GM18870 (cell line): ENCODE data around the gene PGGHG.
"Not testable (repeated sequence)": the region's sequence is repeated elsewhere in the genome, so short reads cannot be mapped to it uniquely, and the experiment has no call there.

Experiments used
- ATAC-seq: cut with Tn5 transposase; IDR thresholded peaks from one replicate; pipeline ENCODE4 v1.9.1; 2021; ENCODE audit warnings: moderate library complexity; ENCODE audit not compliant: unreplicated experiment

Gene PGGHG

DNA sequence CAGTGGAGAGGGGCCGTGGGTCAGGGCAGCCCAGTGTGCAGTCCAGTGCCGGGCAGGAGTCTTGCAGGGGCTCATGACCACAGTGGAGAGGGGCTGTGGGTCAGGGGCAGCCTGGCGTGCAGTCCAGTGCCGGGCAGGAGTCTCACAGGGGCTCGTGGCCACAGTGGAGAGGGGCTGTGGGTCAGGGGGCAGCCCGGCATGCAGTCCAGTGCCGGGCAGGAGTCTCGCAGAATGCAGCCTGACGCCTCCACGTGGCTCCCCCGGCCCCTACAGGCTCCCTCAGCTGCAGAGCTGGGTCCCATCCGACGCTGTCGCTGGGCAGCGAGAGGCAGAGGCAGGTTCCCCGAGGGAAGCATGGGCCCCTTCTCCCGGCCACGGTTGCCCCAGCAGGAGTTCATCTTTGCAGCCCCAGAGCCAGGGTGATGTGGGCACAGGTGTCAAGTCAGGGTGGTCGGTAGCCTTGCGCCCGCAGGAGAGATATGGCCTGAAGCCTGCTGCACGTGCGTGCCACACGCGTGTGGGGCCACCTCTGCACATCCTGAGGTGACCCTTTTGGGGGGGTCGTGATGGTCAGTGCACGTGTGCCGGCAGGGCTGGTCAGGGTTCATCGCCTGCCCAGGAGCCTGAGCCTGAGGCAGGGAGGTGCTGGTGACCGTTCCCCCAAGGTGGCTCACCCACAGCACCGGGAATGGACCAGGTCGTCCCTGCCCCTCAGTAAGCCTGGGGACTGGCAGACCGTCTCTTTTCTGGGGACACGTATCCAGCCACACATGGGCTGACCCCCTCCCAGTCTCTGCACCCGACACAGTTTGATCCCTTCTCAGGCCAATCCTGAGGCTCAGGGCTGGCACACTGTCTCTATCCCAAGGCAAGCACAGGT is 7.5 kb downstream of the PGGHG start:
- no peak for ATAC-seq

DNA sequence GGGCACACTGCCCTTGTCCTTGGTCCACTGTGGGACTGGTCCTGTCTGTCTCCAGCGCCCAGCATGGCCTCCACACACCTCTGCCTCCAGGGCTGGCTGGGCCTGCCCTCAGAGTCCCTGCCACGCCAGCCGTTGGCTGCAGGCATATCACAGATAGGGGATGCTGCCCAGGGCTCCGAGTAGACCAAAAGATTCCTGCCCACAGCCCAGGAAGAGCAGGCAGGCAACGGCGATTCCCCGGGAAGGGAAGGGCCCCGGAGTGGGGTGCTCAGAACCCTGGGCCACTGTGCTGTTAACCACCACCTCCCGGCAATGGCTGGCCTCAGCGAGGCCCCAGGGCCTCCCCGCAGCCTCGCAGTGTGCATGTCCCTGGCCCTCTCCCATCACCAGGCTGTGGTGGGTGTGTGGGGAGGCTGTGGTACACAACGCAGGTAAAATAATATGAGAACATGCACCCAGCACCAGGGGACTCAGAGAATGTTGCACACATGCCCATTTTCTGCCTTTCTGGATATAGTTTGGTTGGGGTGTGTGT is 8.2 kb downstream of the PGGHG start:
- ATAC-seq, result no peak

DNA sequence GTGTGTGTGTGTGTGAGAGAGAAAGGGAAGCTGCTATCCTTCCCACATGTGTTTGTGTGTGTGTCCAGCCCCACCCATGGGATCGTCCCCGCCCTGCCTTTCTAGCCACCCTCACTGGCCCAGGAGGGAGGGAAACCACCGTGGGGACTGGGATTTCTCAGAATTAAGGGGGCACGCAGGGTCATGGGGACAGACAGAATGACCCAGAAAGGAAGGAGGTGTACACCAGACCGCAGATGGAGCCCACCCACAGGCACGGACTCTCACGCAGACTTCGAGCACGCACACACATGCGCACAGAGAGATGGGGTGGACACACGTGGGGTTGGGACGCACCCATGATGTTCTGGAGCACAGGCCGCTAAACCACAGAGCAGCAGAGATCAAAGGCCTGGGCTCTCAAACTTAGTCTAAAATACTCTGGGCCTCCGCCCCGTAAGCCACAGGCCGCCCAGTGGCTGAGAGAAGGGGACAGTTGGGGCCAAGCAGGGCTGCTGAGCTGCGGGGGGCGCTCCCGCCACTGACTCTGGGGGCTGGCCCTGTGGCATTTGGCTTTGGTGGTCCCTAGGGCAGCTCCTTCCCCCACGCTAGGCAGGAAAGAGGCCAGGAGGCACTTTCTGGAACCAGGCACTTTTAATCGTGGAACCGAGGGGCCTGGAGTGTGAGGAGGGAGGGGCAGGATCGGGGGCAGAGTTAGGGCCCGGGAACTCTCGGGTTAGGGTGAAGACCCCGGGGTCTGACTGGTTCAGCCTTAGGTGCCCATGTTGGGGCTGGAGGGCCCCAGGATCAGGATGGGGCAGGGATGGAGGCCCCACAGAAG is 8.9 kb downstream of the PGGHG start:
- no peak for ATAC-seq

DNA sequence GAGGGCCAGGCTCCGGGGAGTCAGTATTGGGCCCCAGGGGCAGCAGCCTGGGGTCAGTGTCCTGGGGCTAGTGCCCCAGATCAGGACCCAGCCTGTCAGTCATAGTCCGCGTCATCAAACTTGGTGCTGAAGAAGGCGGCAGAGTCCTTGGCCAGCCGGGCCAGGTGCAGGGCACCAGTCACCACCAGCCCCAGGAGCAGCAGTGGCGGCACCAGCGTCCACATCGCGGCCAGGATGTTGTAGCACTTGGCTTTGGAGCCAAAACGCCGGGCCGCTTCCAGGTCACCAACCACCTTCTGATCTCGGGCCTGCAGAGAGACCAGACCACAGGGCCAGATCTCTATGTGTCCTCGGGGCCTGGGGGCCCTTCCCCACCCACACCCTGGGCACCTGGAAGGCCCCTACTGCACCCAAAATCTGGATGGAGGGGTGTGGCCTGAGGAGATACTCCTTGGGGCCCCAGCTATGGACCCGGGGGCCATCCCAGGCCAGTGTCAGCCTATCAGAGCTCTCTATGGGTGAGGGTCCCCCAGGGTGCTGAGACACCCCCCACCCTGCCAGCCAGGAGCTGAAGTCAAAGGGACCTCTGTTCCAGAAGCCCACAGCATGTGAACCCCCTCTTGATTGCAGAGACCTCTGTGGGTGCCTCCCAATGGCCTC is 9.6 kb downstream of the PGGHG start:
- no peak for ATAC-seq

DNA sequence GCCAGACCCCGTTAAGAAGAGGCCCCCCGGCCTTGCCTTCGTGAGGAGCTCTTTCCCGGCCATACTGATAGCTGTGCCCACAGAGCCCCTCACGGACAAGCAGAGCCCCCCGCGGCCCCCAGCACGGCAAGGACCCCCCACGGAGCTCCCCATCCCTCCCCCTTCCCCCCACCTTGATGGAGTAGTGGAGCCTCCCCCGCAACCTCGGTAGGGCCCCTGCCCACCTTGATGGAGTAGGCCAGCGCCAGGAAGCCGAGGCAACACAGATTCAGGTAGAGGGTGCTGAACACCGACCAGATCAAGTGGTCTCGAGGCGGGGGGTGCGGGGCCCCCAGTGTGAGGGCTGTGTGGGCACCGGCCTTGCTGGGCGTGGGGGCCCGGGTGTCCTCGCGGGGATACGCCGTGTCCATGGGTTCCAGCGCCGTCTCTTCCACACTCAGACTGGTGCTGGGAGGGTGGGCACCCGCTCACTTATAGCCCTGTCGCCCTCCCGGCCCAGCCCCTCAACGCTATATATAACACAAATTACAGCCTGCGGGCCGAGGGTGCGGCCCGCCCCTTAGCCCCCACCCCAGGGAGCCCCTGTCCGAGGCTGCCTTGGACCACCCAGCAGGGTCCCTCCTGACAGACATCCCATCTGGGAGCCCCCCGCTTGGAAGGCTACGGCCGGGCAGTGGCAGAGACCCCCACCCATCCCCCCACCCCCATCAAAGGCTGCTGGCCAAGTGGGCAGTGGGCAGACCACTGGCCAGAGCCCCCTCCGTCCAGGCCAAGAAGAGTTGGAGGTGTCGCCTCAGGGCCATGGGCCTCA is 10.4 kb downstream of the PGGHG start, which contains the start of gene IFITM5:
Gene IFITM5 (minus strand): TSS at position 446 of the 811 bp plus-strand sequence. CDS start 36 bp downstream, at position 410.
- no peak for ATAC-seq

DNA sequence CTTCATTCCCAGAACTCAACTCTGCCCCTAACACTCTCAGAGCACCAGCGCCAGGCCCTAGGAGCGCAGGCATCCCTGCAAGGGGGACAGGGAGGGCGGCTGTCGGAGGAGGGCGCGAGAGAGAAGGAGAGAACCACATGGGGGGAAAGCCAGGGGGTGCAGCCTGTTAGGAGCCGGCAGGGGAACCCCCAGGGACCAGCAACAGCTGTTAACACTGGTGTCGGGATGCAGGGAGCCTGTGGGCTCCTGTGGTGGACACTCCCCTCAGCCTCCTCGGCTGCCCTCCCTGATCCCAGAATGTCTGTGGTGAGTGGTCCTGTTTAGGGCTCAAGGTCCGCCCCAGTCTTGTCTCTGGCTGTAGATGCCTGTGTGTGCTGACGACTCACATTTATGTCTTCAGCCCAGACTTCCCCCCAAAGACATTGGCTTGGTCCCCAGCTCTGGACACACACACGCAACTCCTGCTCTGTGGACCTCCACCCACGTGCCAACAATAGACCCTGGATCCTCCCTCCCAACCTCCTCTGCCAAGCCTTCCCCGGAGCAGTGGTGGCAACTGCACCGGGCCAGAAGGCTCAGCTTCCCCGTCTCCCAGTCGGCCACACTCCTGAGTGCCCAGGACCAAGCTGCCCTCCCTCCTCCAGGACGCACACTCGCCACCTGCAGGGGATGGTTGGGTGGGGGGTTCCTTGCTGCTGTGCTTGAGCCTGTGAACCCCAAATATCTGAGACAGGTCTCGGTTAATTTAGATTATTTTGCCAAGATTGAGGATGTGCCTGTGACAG is 11.2 kb downstream of the PGGHG start:
- no peak for ATAC-seq

DNA sequence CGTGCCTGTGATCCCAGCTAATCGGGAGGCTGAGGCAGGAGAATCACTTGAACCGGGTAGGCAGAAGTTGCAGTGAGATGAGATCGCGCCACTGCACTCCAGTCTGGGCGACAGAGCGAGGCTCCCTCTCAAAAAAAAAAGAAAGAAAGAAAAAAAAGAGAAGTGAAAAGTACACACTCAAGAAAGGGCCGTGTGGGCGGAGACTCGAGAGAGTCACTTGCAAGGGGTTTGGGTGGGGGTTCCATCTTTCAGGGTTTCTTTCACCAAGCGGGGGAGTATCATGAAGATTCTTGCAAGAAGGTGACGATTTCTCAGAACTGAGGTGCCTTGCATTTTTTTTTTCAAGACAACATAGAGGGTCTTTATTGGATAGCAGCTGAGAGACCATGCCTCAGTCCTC is 14.4 kb downstream of the PGGHG start:
- ATAC-seq, result no peak

DNA sequence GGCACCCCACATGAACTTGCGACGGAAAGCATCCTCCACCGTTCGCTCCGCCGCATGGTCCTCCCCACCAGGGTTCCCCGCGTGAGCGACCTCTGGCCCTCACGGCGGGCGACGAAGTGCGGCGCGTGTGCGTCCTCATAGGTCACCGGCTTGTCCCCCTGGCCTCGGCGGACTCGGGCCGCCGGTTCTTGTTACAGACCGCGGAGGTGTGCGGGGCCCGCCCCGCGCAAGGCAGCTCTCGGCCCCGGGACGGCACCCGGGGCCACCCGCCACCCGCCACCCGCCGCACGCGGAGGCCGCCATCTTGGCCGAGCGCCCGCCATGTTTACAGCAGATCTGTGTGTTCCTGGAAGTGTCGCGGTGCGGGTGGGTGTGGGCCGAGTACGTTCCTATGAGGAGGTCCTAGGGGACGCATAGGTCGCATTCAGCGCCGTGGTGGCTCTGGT is 15.2 kb downstream of the PGGHG start:
- no peak for ATAC-seq

DNA sequence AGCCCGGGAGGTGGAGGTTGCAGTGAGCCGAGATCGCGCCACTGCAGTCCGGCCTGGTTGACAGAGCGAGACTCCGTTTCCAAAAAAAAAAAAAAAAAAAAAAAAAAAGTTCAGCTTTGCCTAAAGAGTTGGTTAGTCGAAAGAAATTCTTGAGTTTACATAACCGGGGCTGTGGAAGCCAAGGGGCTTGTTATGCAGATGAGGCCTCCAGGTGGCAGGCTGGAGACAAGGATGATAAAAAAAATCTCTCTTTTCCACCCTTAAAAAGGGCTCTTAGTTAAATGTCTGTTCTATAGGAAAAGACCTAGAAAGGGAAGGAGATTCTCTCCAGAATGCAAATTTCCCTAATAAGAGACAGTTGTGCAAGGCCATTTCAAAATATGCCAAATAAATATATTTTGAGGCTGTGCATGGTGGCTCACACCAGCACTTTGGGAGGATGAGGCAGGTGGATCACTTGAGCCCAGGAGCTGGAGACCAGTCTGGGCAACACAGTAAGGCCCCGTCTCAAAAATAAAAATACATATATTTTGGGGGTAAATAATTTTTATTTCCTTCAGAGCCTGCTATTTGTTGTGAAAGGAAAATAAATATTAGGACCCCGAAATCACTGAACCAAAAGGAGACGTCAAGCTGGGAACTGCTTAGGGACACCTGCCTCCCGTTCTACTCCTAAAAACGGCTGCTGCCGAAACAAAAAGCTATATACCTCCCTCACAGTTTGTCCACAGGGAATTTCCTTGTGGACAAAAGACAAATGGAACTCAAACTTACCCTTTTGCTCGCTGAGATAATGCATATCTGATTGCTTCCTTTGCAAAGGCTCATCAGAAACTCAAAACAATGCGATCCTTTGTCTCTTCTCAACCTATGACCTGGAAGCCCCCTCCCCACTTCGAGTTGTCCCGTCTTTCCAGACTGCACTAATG is 16.3 kb downstream of the PGGHG start:
- no peak for ATAC-seq

DNA sequence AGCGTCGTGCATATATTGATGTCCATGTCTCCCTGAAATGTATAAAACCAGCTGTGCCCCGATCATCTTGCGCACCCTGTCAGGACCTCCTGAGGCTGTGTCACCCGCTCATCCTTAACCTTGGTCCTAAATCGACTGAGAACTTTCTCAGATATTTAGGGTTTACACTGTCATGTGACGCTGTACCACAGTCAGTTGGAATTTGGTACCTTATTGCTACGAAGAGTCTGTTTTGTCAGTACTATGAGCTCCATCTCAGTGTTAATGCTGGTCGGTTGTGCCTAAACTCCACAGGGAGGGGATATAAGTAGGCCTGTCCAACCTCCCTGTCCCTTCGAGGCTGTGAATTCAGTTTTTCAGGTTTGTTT is 16.9 kb downstream of the PGGHG start:
- no peak for ATAC-seq

DNA sequence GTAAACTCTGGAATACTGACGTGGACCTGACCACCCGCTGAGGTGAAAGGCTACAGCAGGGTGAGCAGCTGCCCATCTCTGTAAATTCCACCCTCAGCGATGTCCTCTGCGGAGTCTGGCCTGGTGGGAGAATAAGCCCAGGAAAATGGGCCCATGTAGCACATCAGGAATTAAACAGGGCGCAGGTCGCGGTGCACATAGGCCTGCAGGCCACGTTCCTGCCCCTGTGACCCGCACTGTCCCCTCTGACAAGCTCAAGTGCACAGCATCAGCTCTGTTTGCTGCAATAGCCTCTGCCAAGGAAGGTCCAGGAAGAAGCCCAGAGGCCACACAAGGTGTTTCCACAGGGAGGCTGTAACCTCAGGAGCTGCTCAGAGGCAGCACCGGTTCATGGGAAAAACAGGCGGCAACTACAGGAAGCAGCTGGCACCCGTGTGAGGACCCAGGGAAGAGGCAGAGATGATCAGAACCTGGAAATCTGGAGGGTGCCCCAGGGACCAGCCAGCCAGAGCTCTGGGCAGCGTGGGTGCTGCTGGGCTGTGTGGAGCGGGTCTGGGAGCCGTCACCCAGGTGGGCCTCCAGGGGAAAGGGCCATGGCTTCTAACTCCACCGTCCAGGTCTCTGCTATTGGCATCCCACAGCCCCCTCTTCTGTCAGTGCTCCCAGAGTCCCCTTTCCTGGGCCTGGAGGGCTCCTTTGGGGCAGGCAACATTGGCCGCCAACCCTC is 17.9 kb downstream of the PGGHG start:
- ATAC-seq, result no peak

DNA sequence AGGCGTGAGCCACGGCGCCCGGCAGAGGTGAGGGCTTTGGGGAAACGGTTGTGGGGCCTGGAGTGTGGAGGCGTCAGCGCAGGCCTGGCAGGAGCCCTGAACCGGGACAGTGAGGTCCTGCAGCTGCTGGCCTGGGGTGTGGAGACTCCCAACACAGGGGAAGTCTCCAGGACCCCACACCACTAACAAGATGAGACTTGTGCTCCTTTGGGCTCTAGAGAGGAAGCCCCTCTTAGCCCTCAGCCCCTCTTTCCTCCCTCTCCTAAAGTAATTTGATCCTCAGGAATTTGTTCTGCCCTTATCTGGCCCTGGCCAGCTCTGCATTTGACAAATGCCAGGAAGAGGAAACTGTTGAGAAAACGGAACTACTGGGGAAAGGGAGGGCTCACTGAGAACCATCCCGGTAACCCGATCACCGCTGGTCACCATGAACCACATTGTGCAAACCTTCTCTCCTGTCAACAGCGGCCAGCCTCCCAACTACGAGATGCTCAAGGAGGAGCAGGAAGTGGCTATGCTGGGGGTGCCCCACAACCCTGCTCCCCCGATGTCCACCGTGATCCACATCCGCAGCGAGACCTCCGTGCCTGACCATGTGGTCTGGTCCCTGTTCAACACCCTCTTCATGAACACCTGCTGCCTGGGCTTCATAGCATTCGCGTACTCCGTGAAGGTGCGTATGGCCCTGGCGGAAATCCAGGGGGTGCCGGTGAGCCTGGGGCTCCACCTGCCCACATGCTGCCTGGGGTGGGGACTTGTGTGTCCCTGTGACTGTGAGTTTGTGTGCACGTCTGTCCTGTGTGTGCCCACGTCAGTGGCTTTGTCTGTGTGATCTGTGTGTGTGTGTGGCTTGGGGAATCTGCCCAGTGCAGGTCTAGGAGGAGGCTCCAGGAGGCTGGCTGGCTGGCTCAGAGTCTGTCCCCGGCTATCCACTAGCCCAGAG is 19.1 kb downstream of the PGGHG start, which contains the start of gene IFITM2:
Gene IFITM2 (plus strand): TSS at position 51 of the 943 bp plus-strand sequence. CDS start 377 bp downstream, at position 428.
- ATAC-seq, result not testable (repeated sequence)

DNA sequence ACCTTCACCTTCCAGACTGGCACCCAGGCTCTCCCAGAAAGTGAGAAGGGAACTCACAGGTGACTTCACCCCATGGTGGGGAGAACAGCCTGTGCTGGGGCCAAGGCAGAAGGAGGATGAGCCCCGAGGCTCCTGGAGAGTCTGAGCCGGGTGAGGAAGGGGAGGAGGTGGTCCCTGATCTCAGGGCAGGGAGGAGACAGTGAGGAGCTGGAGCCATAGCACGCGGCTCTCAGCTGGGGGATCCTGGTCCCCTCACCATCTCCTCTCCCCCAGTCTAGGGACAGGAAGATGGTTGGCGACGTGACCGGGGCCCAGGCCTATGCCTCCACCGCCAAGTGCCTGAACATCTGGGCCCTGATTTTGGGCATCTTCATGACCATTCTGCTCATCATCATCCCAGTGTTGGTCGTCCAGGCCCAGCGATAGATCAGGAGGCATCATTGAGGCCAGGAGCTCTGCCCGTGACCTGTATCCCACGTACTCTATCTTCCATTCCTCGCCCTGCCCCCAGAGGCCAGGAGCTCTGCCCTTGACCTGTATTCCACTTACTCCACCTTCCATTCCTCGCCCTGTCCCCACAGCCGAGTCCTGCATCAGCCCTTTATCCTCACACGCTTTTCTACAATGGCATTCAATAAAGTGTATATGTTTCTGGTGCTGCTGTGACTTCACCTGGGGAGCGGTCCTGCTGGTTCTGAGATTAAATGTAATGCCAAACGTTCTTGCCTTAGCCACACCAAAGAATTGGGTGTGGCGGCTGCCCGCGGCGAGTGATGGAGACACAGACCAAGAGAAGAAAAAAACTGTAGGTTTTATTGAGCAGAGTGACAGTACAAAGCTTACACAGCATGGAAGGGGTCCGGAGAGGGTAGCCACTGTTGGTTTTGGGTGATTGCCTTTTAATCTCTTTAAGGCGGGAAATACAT is 20.1 kb downstream of the PGGHG start:
- not testable (repeated sequence) for ATAC-seq

DNA sequence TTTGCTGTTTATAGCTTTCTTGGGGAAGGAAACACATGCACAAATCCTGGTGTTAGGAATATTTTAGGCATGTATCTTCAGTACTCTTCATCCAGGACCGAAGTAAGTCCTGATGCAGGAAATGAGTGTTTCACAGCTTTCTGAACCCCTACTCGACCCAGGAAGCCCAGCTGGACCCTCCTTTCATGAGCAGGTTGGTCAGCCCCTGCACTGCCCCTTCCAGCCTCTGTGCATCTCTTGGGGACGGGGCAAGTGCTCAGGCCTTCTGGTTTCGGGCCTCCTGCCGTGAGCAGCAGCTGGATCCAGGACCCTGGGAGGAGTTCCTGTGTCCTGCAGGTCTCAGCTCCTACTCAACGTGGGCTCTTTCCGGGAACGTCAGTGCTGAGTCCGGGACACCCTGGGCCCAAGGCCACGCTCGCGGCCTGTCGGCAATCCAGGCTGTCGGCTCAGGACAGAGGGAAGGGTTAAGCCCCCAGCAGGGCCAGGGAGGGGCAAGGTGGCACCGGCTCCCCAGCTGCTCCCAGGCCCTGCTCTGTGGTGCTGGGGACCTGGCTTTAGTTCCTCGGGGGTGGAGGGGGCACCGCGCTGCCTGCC is 21.1 kb downstream of the PGGHG start:
- ATAC-seq, result not testable (repeated sequence)
